ENCODE results near the gene RWDD4. TPM values are rescaled to one million over a fixed set of nuclear protein-coding genes. Genes with fewer than 3 reads are reported as not detected.

The RWDD4 gene
- total and polyA plus RNA-seq, 9 of the 15 experiments (the other 6 are each of a cell fraction or from before 2014, with no cell fraction given): 8.4 to 32.5 (median 24.2) TPM

DNA sequence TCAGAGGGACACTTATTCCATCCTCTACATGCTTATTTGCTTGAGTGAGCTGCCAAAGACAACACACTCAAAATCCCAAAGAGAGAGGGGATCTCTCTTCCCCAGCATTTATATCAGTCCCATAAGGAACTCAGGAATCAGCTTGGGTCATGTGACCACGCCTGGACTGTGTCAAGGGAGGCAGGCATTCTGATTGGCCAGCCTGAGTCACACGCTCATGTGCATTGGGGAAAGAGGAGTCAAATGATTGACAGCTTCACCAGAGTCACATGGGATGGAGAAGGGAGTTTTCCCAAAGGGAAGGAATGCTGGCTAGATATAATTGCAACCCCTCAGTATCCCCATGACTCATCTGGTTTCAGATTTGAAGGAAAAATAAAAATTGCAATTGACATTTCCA is 49.0 kb downstream of the RWDD4 start (continued):
- TF ChIP-seq, protein P1, sequence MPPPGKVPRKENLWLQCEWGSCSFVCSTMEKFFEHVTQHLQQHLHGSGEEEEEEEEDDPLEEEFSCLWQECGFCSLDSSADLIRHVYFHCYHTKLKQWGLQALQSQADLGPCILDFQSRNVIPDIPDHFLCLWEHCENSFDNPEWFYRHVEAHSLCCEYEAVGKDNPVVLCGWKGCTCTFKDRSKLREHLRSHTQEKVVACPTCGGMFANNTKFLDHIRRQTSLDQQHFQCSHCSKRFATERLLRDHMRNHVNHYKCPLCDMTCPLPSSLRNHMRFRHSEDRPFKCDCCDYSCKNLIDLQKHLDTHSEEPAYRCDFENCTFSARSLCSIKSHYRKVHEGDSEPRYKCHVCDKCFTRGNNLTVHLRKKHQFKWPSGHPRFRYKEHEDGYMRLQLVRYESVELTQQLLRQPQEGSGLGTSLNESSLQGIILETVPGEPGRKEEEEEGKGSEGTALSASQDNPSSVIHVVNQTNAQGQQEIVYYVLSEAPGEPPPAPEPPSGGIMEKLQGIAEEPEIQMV (tag; conservative IDR thresholded peaks at IDR 0.05; ENCODE audit: low read depth): no peak

DNA sequence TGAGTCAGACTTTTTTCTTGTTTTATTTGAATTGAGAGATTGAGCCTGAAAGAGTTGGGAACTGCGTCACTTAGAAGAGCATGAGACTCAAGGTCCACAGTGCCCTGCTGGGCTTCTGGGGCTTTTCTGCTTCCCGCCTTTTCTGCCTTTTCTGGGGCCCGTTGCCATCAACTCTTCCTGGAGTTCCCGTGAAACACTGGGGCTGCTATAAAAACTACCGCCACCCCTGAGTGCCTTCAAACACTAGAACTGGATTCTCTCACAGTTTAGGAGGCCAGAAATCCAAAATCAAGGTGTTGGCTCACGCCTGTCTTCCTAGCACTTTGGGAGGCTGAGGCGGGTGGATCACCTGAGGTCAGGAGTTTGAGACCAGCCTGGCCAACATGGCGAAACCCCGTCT is 49.8 kb downstream of the RWDD4 start:
- in situ Hi-C loops (cut with MboI) (loop anchor here (10.0 kb wide), 2 partner anchors 134 to 884 kb away; no protein-coding TSS in a partner anchor), intact Hi-C loops (cut with micrococcal nuclease) (no loop called here)
- Histone ChIP-seq H3K4me3 (no peak overlapping the region), H3K9ac (ENCODE audit: insufficient read depth in 1 of 2, low read depth in 2 of 2, low read length in 2 of 2) (no peak overlapping the region), H3K27ac (ENCODE audit: extremely low read depth, low read depth, low read length) (no peak overlapping the region), H4K20me1 (replicated peaks; ENCODE audit: control insufficient read depth, insufficient read depth, low read length) (no peaks in the 10 kb centered on the region), H3K9me1 (ENCODE audit: control insufficient read depth, insufficient read depth, low read length) (no peaks in the 10 kb centered on the region), H3K79me2 (ENCODE audit: control insufficient read depth, insufficient read depth, low read length) (no peaks in the 10 kb centered on the region), H2AFZ (ENCODE audit: low read depth, low read length) (no peak overlapping the region), H3K27me3 (ENCODE audit: control insufficient read depth in 2 of 2, insufficient read depth in 2 of 2, low read length in 2 of 2) (peaks cover 5 to 27% of the 10 kb centered on the region in 2 experiments; a peak in 4 of 5 replicates), H3K9me3 (replicated peaks; ENCODE audit: control insufficient read depth, insufficient read depth, low read depth, low read length) (no peaks in the 10 kb centered on the region), H3K36me3 (ENCODE audit: control insufficient read depth, insufficient read depth, low read length) (no peaks in the 10 kb centered on the region), H3K4me1 (replicated peaks in 1 of 2; ENCODE audit: control insufficient read depth in 2 of 2, insufficient read depth in 2 of 2, low read length in 2 of 2) (peaks cover 0 to 12% of the 10 kb centered on the region in 2 experiments; a peak in 2 of 5 replicates), H3K4me2 (ENCODE audit: insufficient read depth, low read length) (no peak overlapping the region)
- ATAC-seq: no peak
- CTCF ChIA-PET (ENCODE audit: low intra/inter-chr PET ratio): no interaction called here
- no peak for DNase-seq (ENCODE audit: extremely low read depth in 1 of 4, low spot score in 3 of 4)
- FAIRE-seq: no peak
- WGBS (ENCODE audit: insufficient coverage, low coverage, missing lambda C conversion rate): 48% methylated on average over 7 of the region's 9 CpGs
- POLR2A ChIA-PET: no interaction called here
- TF ChIP-seq, protein P2, sequence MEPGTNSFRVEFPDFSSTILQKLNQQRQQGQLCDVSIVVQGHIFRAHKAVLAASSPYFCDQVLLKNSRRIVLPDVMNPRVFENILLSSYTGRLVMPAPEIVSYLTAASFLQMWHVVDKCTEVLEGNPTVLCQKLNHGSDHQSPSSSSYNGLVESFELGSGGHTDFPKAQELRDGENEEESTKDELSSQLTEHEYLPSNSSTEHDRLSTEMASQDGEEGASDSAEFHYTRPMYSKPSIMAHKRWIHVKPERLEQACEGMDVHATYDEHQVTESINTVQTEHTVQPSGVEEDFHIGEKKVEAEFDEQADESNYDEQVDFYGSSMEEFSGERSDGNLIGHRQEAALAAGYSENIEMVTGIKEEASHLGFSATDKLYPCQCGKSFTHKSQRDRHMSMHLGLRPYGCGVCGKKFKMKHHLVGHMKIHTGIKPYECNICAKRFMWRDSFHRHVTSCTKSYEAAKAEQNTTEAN (CRISPR knock-in tag; IDR thresholded peaks at IDR 0.05): no peak
- TF ChIP-seq PTBP1 (IDR thresholded peaks at IDR 0.05; ENCODE audit: low read depth, low read length) (no peak), BACH1 (tag; IDR thresholded peaks at IDR 0.05) (no peak), ASH1L (IDR thresholded peaks at IDR 0.05; ENCODE audit: borderline replicate concordance, low read depth, partially characterized antibody) (no peak), TAF7 (tag; IDR thresholded peaks at IDR 0.05) (no peak), NFIC (IDR thresholded peaks at IDR 0.05) (no peak), ZBED1 (IDR thresholded peaks at IDR 0.05) (no peak), HDAC2 (IDR thresholded peaks at IDR 0.05) (no peak), HNRNPLL (IDR thresholded peaks at IDR 0.05; ENCODE audit: low read depth, low read length, poor library complexity, severe bottlenecking) (no peak)
- TF ChIP-seq, protein P3, sequence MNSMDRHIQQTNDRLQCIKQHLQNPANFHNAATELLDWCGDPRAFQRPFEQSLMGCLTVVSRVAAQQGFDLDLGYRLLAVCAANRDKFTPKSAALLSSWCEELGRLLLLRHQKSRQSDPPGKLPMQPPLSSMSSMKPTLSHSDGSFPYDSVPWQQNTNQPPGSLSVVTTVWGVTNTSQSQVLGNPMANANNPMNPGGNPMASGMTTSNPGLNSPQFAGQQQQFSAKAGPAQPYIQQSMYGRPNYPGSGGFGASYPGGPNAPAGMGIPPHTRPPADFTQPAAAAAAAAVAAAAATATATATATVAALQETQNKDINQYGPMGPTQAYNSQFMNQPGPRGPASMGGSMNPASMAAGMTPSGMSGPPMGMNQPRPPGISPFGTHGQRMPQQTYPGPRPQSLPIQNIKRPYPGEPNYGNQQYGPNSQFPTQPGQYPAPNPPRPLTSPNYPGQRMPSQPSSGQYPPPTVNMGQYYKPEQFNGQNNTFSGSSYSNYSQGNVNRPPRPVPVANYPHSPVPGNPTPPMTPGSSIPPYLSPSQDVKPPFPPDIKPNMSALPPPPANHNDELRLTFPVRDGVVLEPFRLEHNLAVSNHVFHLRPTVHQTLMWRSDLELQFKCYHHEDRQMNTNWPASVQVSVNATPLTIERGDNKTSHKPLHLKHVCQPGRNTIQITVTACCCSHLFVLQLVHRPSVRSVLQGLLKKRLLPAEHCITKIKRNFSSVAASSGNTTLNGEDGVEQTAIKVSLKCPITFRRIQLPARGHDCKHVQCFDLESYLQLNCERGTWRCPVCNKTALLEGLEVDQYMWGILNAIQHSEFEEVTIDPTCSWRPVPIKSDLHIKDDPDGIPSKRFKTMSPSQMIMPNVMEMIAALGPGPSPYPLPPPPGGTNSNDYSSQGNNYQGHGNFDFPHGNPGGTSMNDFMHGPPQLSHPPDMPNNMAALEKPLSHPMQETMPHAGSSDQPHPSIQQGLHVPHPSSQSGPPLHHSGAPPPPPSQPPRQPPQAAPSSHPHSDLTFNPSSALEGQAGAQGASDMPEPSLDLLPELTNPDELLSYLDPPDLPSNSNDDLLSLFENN (IDR thresholded peaks at IDR 0.05; ENCODE audit: low read depth in 2 of 2, low read length in 2 of 2): no peak
- BruUV-seq (replicated peaks): no TSS peak
